ENCODE measurements around the gene PNPLA7. TPM values are rescaled to one million over a fixed set of nuclear protein-coding genes. Genes with fewer than 3 reads are reported as not detected.
A peak's percentile ranks its signal among the peaks of the same experiment; 100 is the strongest.

Gene PNPLA7
- polyA plus RNA-seq, 6 donors from 2014 or later = 3.0 to 6.5 (median 5.8) TPM

GRCh38 chr9:137429974-137430722, 120.1 kb downstream of the PNPLA7 start:
- Mint-ChIP-seq H3K4me3 (peak overlapping the region in 2 of 8 donors; percentile 39 to 52), H3K27ac (no peak overlapping the region), H3K36me3 (no peaks in the 10 kb centered on the region), H3K9me3 (no peaks in the 10 kb centered on the region), H3K27me3 (peaks cover 0 to 4% (median 0%) of the 10 kb centered on the region in 3 donors), H3K4me1 (peaks cover 2 to 11% (median 3%) of the 10 kb centered on the region in 3 donors)
- peak; percentile 64 to 68 for ATAC-seq (ENCODE audit: low read depth in 2 of 2)
- DNase-seq = peak; percentile 50

GRCh38 chr9:137429546-137429890, 120.7 kb downstream of the PNPLA7 start:
- Mint-ChIP-seq H3K9me3 (no peaks in the 10 kb centered on the region), H3K36me3 (no peaks in the 10 kb centered on the region), H3K4me3 (peak overlapping the region in 4 of 8 donors; percentile 23 to 50 (median 44)), H3K4me1 (peaks cover 8 to 14% (median 9%) of the 10 kb centered on the region in 3 donors), H3K27me3 (peaks cover 0 to 4% (median 0%) of the 10 kb centered on the region in 3 donors), H3K27ac (no peak overlapping the region)
- ATAC-seq (ENCODE audit: low read depth in 2 of 2) (peak; percentile 11 to 17), DNase-seq (no peak)

GRCh38 chr9:137428841-137429545, 121.2 kb downstream of the PNPLA7 start:
- H3K36me3 Mint-ChIP-seq = no peaks in the 10 kb centered on the region
- H3K4me3 Mint-ChIP-seq = peak overlapping the region in 4 of 8 donors; percentile 15 to 70 (median 40)

GRCh38 chr9:137428311-137428630, 121.9 kb downstream of the PNPLA7 start:
- no peak overlapping the region for H3K27ac Mint-ChIP-seq
- DNase-seq (no peak), ATAC-seq (ENCODE audit: low read depth in 2 of 2) (no peak)
- peaks cover 9 to 19% (median 12%) of the 10 kb centered on the region in 3 donors for H3K4me1 Mint-ChIP-seq
- peak overlapping the region in 1 of 8 donors; percentile 26 for H3K4me3 Mint-ChIP-seq
- peaks cover 0 to 4% (median 0%) of the 10 kb centered on the region in 3 donors for H3K27me3 Mint-ChIP-seq
- H3K9me3 Mint-ChIP-seq = no peaks in the 10 kb centered on the region
- no peaks in the 10 kb centered on the region for H3K36me3 Mint-ChIP-seq

More at GRCh38 chr9:137428841-137429545, 121.2 kb downstream of the PNPLA7 start:
- no peak for DNase-seq
- peaks cover 0 to 4% (median 0%) of the 10 kb centered on the region in 3 donors for H3K27me3 Mint-ChIP-seq
- peaks cover 9 to 19% (median 12%) of the 10 kb centered on the region in 3 donors for H3K4me1 Mint-ChIP-seq
- no peaks in the 10 kb centered on the region for H3K9me3 Mint-ChIP-seq
- H3K27ac Mint-ChIP-seq = peak overlapping the region in 1 of 6 donors; percentile 65
- peak; percentile 28 to 29 for ATAC-seq (ENCODE audit: low read depth in 2 of 2)

- Mint-ChIP-seq H3K4me3 (peak overlapping the region in 2 of 8 donors; percentile 21 to 26), H3K27me3 (peaks cover 0 to 4% (median 0%) of the 10 kb centered on the region in 3 donors), H3K4me1 (peaks cover 9 to 19% (median 12%) of the 10 kb centered on the region in 3 donors), H3K36me3 (no peaks in the 10 kb centered on the region), H3K9me3 (no peaks in the 10 kb centered on the region), H3K27ac (no peak overlapping the region)
- no peak for DNase-seq
- ATAC-seq (ENCODE audit: low read depth in 2 of 2) = no peak
Observed at GRCh38 chr9:137427454-137428310, 122.5 kb downstream of the PNPLA7 start.

GRCh38 chr9:137426018-137426681, 124.1 kb downstream of the PNPLA7 start:
- peak overlapping the region in 2 of 6 donors; percentile 20 to 38 for H3K27ac Mint-ChIP-seq
- H3K4me1 Mint-ChIP-seq = peaks cover 12 to 23% (median 19%) of the 10 kb centered on the region in 3 donors

GRCh38 chr9:137423514-137424291, 126.5 kb downstream of the PNPLA7 start:
- Mint-ChIP-seq H3K4me1 (peaks cover 9 to 21% (median 10%) of the 10 kb centered on the region in 3 donors), H3K4me3 (peak overlapping the region; percentile 73 to 83 (median 78)), H3K27me3 (no peaks in the 10 kb centered on the region), H3K9me3 (no peaks in the 10 kb centered on the region), H3K36me3 (no peaks in the 10 kb centered on the region), H3K27ac (peak overlapping the region in 2 of 6 donors; percentile 47 to 65)
- ATAC-seq (ENCODE audit: low read depth in 2 of 2) (peak; percentile 57 to 60), DNase-seq (no peak)

More at GRCh38 chr9:137426018-137426681, 124.1 kb downstream of the PNPLA7 start:
- ATAC-seq (ENCODE audit: low read depth in 2 of 2) (no peak), DNase-seq (no peak)
- H3K36me3 Mint-ChIP-seq = no peaks in the 10 kb centered on the region
- peak overlapping the region in 1 of 8 donors; percentile 12 for H3K4me3 Mint-ChIP-seq
- no peaks in the 10 kb centered on the region for H3K9me3 Mint-ChIP-seq
- H3K27me3 Mint-ChIP-seq = peaks cover 0 to 3% (median 0%) of the 10 kb centered on the region in 3 donors

GRCh38 chr9:137422604-137423513, 127.3 kb downstream of the PNPLA7 start, which contains the start of the genes EXD3 and NOXA1:
TSS of gene EXD3 (minus strand) at chr9:137423162. CDS start at chr9:137395357, 27,805 bp downstream.
TSS of gene NOXA1 (plus strand) at chr9:137423393. CDS start at chr9:137423530, 137 bp downstream.
- DNase-seq = peak; percentile 93
- Mint-ChIP-seq H3K9me3 (no peaks in the 10 kb centered on the region), H3K4me3 (peak within 1 kb of the TSS; percentile 78 to 92 (median 86)), H3K36me3 (no peaks in the 10 kb centered on the region), H3K27me3 (no peaks in the 10 kb centered on the region), H3K27ac (peak within 1 kb of the TSS in 4 of 6 donors; percentile 16 to 65 (median 48)), H3K4me1 (peaks cover 8 to 21% (median 9%) of the 10 kb centered on the region in 3 donors)
- ATAC-seq (ENCODE audit: low read depth in 2 of 2) = peak; percentile 90 to 94

GRCh38 chr9:137421838-137422603, 128.2 kb downstream of the PNPLA7 start:
- no peak for ATAC-seq (ENCODE audit: low read depth in 2 of 2)
- Mint-ChIP-seq H3K4me3 (peak overlapping the region; percentile 78 to 92 (median 86)), H3K36me3 (no peaks in the 10 kb centered on the region), H3K27ac (peak overlapping the region in 4 of 6 donors; percentile 16 to 54 (median 28)), H3K4me1 (peaks cover 8 to 21% (median 9%) of the 10 kb centered on the region in 3 donors), H3K27me3 (no peaks in the 10 kb centered on the region), H3K9me3 (no peaks in the 10 kb centered on the region)
- DNase-seq = no peak

- Mint-ChIP-seq H3K4me3 (peak overlapping the region; percentile 41 to 80 (median 66)), H3K27me3 (no peaks in the 10 kb centered on the region), H3K27ac (peak overlapping the region in 1 of 6 donors; percentile 34), H3K36me3 (no peaks in the 10 kb centered on the region), H3K9me3 (no peaks in the 10 kb centered on the region), H3K4me1 (peaks cover 10 to 32% (median 14%) of the 10 kb centered on the region in 3 donors)
- DNase-seq (no peak), ATAC-seq (ENCODE audit: low read depth in 2 of 2) (peak in 1 of 2 donors; percentile 66)
Observed at GRCh38 chr9:137417161-137418021, 132.8 kb downstream of the PNPLA7 start.

All from naive B cell (primary cell).